Measurements from ENCODE around the gene AMH.

GRCh38 chr19:2207991-2208860 is 40.9 kb upstream of the AMH start:
- TF ChIP-seq CTCF (IDR thresholded peaks at IDR 0.05) (no peak), CREB1 (CRISPR knock-in tag; IDR thresholded peaks at IDR 0.05) (no peak), FOXP1 (CRISPR knock-in tag; IDR thresholded peaks at IDR 0.05; ENCODE audit: borderline replicate concordance) (no peak; the same call in 1 of the 2 replicates), USF1 (CRISPR knock-in tag; IDR thresholded peaks at IDR 0.05) (no peak), ZBTB21 (CRISPR knock-in tag; IDR thresholded peaks at IDR 0.05; ENCODE audit: borderline replicate concordance) (no peak), NFE2L1 (CRISPR knock-in tag; IDR thresholded peaks at IDR 0.05) (no peak), ELF4 (CRISPR knock-in tag; IDR thresholded peaks at IDR 0.05; ENCODE audit: low read depth) (no peak), ATF2 (CRISPR knock-in tag; IDR thresholded peaks at IDR 0.05; ENCODE audit: borderline replicate concordance, low read depth) (no peak), NR3C1 (CRISPR knock-in tag; conservative IDR thresholded peaks at IDR 0.05; ENCODE audit: low read depth) (no peak), NR2C2 (CRISPR knock-in tag; IDR thresholded peaks at IDR 0.05) (no peak), ETV6 (CRISPR knock-in tag; IDR thresholded peaks at IDR 0.05) (no peak)
- TF ChIP-seq, protein P1, sequence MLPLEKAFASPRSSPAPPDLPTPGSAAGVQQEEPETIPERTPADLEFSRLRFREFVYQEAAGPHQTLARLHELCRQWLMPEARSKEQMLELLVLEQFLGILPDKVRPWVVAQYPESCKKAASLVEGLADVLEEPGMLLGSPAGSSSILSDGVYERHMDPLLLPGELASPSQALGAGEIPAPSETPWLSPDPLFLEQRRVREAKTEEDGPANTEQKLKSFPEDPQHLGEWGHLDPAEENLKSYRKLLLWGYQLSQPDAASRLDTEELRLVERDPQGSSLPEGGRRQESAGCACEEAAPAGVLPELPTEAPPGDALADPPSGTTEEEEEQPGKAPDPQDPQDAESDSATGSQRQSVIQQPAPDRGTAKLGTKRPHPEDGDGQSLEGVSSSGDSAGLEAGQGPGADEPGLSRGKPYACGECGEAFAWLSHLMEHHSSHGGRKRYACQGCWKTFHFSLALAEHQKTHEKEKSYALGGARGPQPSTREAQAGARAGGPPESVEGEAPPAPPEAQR (CRISPR knock-in tag; IDR thresholded peaks at IDR 0.05), result no peak
- TF ChIP-seq, protein P2, sequence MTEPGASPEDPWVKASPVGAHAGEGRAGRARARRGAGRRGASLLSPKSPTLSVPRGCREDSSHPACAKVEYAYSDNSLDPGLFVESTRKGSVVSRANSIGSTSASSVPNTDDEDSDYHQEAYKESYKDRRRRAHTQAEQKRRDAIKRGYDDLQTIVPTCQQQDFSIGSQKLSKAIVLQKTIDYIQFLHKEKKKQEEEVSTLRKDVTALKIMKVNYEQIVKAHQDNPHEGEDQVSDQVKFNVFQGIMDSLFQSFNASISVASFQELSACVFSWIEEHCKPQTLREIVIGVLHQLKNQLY (CRISPR knock-in tag; IDR thresholded peaks at IDR 0.05), result no peak

Data from WTC11 (cell line).